ENCODE results near the gene GAA.
"Not testable (repeated sequence)": the region's sequence is repeated elsewhere in the genome, so short reads cannot be mapped to it uniquely, and the experiment has no call there.

Gene GAA

DNA sequence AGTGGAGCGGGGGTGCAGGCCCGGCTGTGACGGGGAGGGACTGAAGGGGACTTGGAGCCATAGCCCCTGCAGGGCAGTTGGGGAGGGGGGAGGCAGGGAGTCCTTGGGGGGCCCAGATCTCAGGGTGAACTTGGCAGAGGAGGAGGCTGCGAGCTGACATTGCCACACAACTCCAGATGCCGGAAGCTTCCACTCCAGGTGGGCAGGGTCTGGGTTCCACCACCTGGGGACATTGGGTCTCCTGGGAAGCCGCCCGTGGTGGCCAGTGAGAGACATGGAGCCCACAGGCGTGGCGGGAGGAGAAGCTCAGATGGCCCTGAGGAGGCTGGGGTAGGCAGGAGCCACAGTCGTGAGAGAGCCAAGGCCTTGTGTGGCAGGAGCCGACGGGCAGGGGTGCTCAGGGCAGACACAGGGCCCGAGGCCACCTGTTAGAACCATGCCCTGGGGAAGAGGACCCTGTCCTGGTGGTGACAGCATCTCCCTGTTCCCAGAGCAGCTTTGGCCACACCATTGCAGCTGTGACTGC, 18.2 kb upstream of the GAA start:
- no peak overlapping the region for H3K4me3 ChIP-seq
- DNase-seq (ENCODE audit: low spot score), result no peak
- H3K27ac ChIP-seq, result no peak overlapping the region
- no peak for TF ChIP-seq CTCF (IDR thresholded peaks at IDR 0.05)

DNA sequence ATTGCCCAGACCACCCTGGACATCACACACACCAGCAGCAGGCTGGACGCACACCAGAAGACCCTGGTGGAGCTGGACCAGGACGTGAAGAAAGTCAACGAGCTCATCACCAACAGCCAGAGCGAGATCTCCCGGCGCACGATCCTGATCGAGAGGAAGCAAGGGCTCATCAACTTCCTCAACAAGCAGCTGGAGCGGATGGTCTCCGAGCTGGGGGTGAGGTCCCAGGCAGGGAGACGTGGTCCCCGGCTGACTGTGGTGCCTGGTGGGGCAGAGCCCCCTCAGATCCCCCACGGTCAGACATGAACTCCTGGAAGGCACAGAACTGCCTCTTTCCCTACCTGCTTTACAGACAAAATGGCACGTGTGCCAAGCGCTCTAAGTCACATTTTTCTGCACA, 16.6 kb upstream of the GAA start:
- H3K27ac ChIP-seq, result no peak overlapping the region
- H3K4me3 ChIP-seq, result no peak overlapping the region
- no peak for TF ChIP-seq CTCF (IDR thresholded peaks at IDR 0.05)
- no peak for DNase-seq (ENCODE audit: low spot score)

DNA sequence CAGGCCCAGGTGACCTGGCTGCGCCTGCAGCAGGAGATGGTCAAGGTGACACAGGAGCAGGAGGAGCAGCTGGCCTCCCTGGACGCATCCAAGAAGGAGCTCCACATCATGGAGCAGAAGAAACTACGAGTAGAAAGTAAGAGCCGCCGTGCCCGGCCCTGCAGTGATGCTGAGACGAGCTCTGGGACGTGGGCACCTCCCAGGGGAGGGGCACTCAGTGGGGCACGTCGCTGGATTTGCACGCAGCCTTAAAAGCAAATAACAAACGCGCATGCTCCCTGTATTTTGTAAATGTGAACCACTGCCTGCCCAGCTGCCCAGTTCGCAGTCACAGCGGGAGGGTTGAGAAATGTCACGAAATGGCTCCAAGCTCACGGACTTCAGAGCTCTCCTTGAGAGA, 15.3 kb upstream of the GAA start:
- H3K4me3 ChIP-seq, result no peak overlapping the region
- no peak for DNase-seq (ENCODE audit: low spot score)
- H3K27ac ChIP-seq, result no peak overlapping the region
- TF ChIP-seq CTCF (IDR thresholded peaks at IDR 0.05), result no peak

GRCh38 chr17:80086616-80087015, 14.8 kb upstream of the GAA start:
- DNase-seq (ENCODE audit: low spot score), result no peak
- Histone ChIP-seq H3K27ac (no peak overlapping the region), H3K4me3 (no peak overlapping the region)
- no peak for TF ChIP-seq CTCF (IDR thresholded peaks at IDR 0.05)

DNA sequence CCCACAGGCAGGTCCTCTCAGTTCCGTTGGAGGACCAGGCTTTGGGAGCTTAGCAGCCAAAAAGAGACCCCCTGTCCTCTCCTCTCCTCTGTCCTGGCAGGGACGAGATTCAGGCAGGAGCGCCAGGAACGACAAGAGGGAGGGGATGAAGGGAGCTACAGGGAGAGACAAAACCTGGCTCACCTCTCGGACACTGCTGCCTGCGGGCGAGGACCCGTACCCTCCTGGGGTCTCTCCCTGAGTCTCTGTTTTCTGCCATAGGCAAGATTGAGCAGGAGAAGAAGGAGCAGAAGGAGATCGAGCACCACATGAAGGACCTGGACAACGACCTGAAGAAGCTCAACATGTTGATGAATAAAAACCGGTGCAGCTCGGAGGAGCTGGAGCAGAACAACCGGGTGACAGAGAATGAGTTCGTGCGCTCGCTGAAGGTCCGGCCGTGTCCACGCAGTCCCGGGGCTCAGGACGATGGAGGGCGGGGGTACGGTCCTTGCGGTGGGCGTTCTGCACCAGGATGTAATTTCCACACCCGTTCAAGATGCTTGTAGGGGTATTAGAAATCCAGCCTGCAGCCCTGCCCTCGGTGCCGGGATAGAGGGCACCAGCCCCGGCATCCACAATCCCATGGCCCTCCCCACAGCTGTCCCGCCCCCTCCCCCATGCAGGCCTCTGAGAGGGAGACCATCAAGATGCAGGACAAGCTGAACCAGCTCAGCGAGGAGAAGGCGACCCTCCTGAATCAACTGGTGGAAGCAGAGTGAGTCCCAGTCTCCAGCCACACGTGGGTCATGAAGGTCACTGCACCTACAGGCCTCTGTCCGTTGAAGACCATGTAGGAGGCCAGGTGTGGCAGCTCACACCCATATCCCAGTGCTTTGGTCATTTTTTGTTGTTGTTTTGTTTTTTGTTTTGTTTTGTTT, 13.8 kb upstream of the GAA start:
- no peak for TF ChIP-seq CTCF (IDR thresholded peaks at IDR 0.05)
- DNase-seq (ENCODE audit: low spot score), result no peak
- H3K27ac ChIP-seq, result no peak overlapping the region
- no peak overlapping the region for H3K4me3 ChIP-seq

GRCh38 chr17:80089762-80090161, 11.6 kb upstream of the GAA start:
- DNase-seq (ENCODE audit: low spot score), result no peak
- TF ChIP-seq CTCF (IDR thresholded peaks at IDR 0.05), result no peak
- Histone ChIP-seq H3K27ac (no peak overlapping the region), H3K4me3 (no peak overlapping the region)

- not testable (repeated sequence) for H3K27ac ChIP-seq; H3K4me3 ChIP-seq; DNase-seq (ENCODE audit: low spot score)
Observed at GRCh38 chr17:80090164-80090563, 11.2 kb upstream of the GAA start.
